ENCODE results near the gene KIF18A.
"Not testable (repeated sequence)": the region's sequence is repeated elsewhere in the genome, so short reads cannot be mapped to it uniquely, and the experiment has no call there.

Gene KIF18A

GRCh38 chr11:28105869-28106268, 2.1 kb downstream of the KIF18A start:
- no peak for DNase-seq

- no peak for DNase-seq
These were observed 3.0 kb downstream of the KIF18A start for GRCh38 chr11:28104984-28105383.

GRCh38 chr11:28104425-28104824, 3.5 kb downstream of the KIF18A start:
- no peak for DNase-seq

GRCh38 chr11:28102300-28102699, 5.7 kb downstream of the KIF18A start:
- DNase-seq = not testable (repeated sequence)

GRCh38 chr11:28100665-28101064, 7.3 kb downstream of the KIF18A start:
- no peak for DNase-seq

GRCh38 chr11:28099715-28100114, 8.2 kb downstream of the KIF18A start:
- no peak for DNase-seq

GRCh38 chr11:28098257-28098656, 9.7 kb downstream of the KIF18A start:
- no peak for DNase-seq

GRCh38 chr11:28092786-28093185, 15.2 kb downstream of the KIF18A start:
- no peak for DNase-seq

GRCh38 chr11:28090052-28090749, 17.8 kb downstream of the KIF18A start:
- no peak for DNase-seq

- no peak for DNase-seq
These were observed 18.6 kb downstream of the KIF18A start for GRCh38 chr11:28089378-28089777.

GRCh38 chr11:28087693-28088092, 20.3 kb downstream of the KIF18A start:
- DNase-seq = not testable (repeated sequence)

- not testable (repeated sequence) for DNase-seq
These were observed 20.8 kb downstream of the KIF18A start for GRCh38 chr11:28087192-28087591.

GRCh38 chr11:28086569-28086968, 21.4 kb downstream of the KIF18A start:
- no peak for DNase-seq

- no peak for DNase-seq
These were observed 24.8 kb downstream of the KIF18A start for GRCh38 chr11:28083118-28083517.

- no peak for DNase-seq
These were observed 30.4 kb downstream of the KIF18A start for GRCh38 chr11:28077521-28077920.

GRCh38 chr11:28072321-28072720, 35.6 kb downstream of the KIF18A start:
- DNase-seq = no peak

GRCh38 chr11:28071305-28071704, 36.7 kb downstream of the KIF18A start:
- DNase-seq = no peak

- DNase-seq = no peak
These were observed 49.6 kb downstream of the KIF18A start for GRCh38 chr11:28058333-28058732.

GRCh38 chr11:28054821-28055220, 53.1 kb downstream of the KIF18A start:
- no peak for DNase-seq

GRCh38 chr11:28049338-28050216, 58.4 kb downstream of the KIF18A start:
- no peak for DNase-seq

GRCh38 chr11:28048812-28049211, 59.1 kb downstream of the KIF18A start:
- no peak for DNase-seq

GRCh38 chr11:28043930-28044709, 63.8 kb downstream of the KIF18A start:
- DNase-seq = no peak

- no peak for DNase-seq
These were observed 67.6 kb downstream of the KIF18A start for GRCh38 chr11:28040384-28040783.

All from NCI-H1417 treated with DMSO at 0.1 percent for 48 hours (cell line).